ENCODE data around the gene IL4. TPM values are rescaled to one million over a fixed set of nuclear protein-coding genes. Genes with fewer than 3 reads are reported as not detected.
A peak's percentile ranks its signal among the peaks of the same experiment; 100 is the strongest.

Gene IL4
- total and polyA plus RNA-seq, 2 experiments from 2014 or later = not detected

GRCh38 chr5:132662925-132663770, 10.6 kb upstream of the IL4 start:
- Histone ChIP-seq H3F3A (replicated peaks; ENCODE audit: low read depth) (no peaks in the 10 kb centered on the region), H3K9me2 (ENCODE audit: insufficient read depth) (no peaks in the 10 kb centered on the region), H3K27ac (ENCODE audit: low read depth) (no peak overlapping the region), H3K4me2 (no peak overlapping the region), H4K20me1 (replicated peaks; ENCODE audit: insufficient read depth) (no peaks in the 10 kb centered on the region), H3K79me2 (replicated peaks; ENCODE audit: insufficient read depth) (no peaks in the 10 kb centered on the region), H3K27me3 (ENCODE audit: insufficient read depth) (no peaks in the 10 kb centered on the region), H2AFZ (peak overlapping the region; percentile 38; the same call in 1 of the 2 replicates), H3K4me3 (no peak overlapping the region), H3K4me1 (ENCODE audit: insufficient read depth) (no peaks in the 10 kb centered on the region), H3K36me3 (ENCODE audit: insufficient read depth) (no peaks in the 10 kb centered on the region)
- Mint-ChIP-seq H3K27me3 (ENCODE audit: insufficient read depth, low read depth, poor library complexity) (peaks cover 26% of the 10 kb centered on the region), H3K4me3 (no peak overlapping the region), H3K27ac (no peak overlapping the region), H3K9me3 (no peaks in the 10 kb centered on the region; the same call in 2 of the 3 replicates), H3K4me1 (peaks cover 14% of the 10 kb centered on the region), H3K36me3 (ENCODE audit: low read depth) (no peaks in the 10 kb centered on the region)
- DNase-seq (ENCODE audit: low spot score) (peak; percentile 17), ATAC-seq (peak; percentile 32)
- TF ChIP-seq CREB1 (CRISPR knock-in tag; IDR thresholded peaks at IDR 0.05; ENCODE audit: low read depth) (no peak), ZNF331 (CRISPR knock-in tag; IDR thresholded peaks at IDR 0.05; ENCODE audit: low read depth) (no peak)

GRCh38 chr5:132663771-132664695, 9.8 kb upstream of the IL4 start:
- Histone ChIP-seq H3K79me2 (replicated peaks; ENCODE audit: insufficient read depth) (no peaks in the 10 kb centered on the region), H3K36me3 (ENCODE audit: insufficient read depth) (no peaks in the 10 kb centered on the region), H3K4me1 (ENCODE audit: insufficient read depth) (no peaks in the 10 kb centered on the region), H3K4me2 (no peak overlapping the region), H3K4me3 (no peak overlapping the region), H4K20me1 (replicated peaks; ENCODE audit: insufficient read depth) (no peaks in the 10 kb centered on the region), H3K9me2 (ENCODE audit: insufficient read depth) (no peaks in the 10 kb centered on the region), H3F3A (replicated peaks; ENCODE audit: low read depth) (no peaks in the 10 kb centered on the region), H2AFZ (peak overlapping the region; percentile 38; the same call in 1 of the 2 replicates), H3K27me3 (ENCODE audit: insufficient read depth) (no peaks in the 10 kb centered on the region), H3K27ac (ENCODE audit: low read depth) (no peak overlapping the region)
- peaks cover 14% of the 10 kb centered on the region for H3K4me1 Mint-ChIP-seq
- H3K4me3 Mint-ChIP-seq = no peak overlapping the region; the same call in 2 of the 3 replicates
- no peaks in the 10 kb centered on the region for H3K9me3 Mint-ChIP-seq
- no peak for DNase-seq (ENCODE audit: low spot score)
- H3K36me3 Mint-ChIP-seq (ENCODE audit: low read depth) = no peaks in the 10 kb centered on the region
- peaks cover 24% of the 10 kb centered on the region for H3K27me3 Mint-ChIP-seq (ENCODE audit: insufficient read depth, low read depth, poor library complexity)
- no peak for ATAC-seq
- no peak overlapping the region for H3K27ac Mint-ChIP-seq
- TF ChIP-seq CTCF (conservative IDR thresholded peaks at IDR 0.05; ENCODE audit: low read depth in 2 of 2) (no peak), CREB1 (CRISPR knock-in tag; IDR thresholded peaks at IDR 0.05; ENCODE audit: low read depth) (no peak), ETS1 (IDR thresholded peaks at IDR 0.05) (no peak), ZNF331 (CRISPR knock-in tag; IDR thresholded peaks at IDR 0.05; ENCODE audit: low read depth) (no peak), EZH2phosphoT487 (IDR thresholded peaks at IDR 0.05; ENCODE audit: unreplicated experiment) (no peak), REST (IDR thresholded peaks at IDR 0.05; ENCODE audit: unreplicated experiment) (no peak), EZH2 (IDR thresholded peaks at IDR 0.05; ENCODE audit: low read depth, unreplicated experiment) (no peak), ZNF114 (CRISPR knock-in tag; IDR thresholded peaks at IDR 0.05) (no peak)
